Measurements from ENCODE around the gene CDIP1.

Gene CDIP1

DNA sequence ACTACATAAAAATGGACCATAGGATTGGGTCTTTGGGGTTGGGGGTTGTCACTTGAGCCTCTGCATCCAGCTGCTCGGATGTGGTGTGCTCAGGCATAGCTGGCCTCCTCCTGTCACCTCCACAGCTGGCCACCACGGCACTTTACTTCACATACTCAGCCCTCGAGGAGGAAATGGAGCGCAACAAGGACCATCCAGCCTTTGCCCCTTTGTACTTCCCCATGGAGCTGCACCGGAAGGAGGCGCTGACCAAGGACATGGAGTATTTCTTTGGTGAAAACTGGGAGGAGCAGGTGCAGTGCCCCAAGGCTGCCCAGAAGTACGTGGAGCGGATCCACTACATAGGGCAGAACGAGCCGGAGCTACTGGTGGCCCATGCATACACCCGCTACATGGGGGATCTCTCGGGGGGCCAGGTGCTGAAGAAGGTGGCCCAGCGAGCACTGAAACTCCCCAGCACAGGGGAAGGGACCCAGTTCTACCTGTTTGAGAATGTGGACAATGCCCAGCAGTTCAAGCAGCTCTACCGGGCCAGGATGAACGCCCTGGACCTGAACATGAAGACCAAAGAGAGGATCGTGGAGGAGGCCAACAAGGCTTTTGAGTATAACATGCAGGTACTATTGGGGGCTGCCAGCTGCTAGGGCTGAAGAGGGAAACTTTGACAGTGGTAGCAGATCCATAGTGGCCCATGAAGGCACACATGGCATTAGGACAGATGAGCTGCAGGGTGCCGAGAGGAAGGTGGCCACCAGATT lies 30.8 kb downstream of the CDIP1 start:
- DNase-seq (ENCODE audit: low read depth): no peak

DNA sequence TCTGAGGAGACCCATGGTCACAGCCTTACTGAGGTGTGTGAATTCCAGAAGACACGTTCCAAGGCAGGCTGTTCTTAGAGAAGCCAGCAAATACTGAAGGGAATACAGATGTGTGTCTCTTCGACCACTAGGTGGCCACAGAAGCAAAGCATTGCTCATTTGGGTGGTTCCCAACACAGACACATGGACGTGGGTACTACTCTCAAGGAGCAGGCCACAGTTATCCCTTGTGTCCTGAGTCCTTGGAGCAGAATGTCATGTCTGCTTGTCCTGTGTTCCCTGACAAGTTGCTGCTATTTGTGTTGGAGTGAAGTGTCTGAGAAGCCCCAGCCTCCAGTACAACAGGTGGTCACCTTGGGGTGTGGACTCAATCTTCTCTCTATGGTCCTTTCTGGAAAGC lies 32.1 kb downstream of the CDIP1 start:
- TF ChIP-seq, protein P1, sequence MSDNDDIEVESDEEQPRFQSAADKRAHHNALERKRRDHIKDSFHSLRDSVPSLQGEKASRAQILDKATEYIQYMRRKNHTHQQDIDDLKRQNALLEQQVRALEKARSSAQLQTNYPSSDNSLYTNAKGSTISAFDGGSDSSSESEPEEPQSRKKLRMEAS (IDR thresholded peaks at IDR 0.05; ENCODE audit: low read depth, low read length): peak; percentile 80
- TF ChIP-seq, protein P2, sequence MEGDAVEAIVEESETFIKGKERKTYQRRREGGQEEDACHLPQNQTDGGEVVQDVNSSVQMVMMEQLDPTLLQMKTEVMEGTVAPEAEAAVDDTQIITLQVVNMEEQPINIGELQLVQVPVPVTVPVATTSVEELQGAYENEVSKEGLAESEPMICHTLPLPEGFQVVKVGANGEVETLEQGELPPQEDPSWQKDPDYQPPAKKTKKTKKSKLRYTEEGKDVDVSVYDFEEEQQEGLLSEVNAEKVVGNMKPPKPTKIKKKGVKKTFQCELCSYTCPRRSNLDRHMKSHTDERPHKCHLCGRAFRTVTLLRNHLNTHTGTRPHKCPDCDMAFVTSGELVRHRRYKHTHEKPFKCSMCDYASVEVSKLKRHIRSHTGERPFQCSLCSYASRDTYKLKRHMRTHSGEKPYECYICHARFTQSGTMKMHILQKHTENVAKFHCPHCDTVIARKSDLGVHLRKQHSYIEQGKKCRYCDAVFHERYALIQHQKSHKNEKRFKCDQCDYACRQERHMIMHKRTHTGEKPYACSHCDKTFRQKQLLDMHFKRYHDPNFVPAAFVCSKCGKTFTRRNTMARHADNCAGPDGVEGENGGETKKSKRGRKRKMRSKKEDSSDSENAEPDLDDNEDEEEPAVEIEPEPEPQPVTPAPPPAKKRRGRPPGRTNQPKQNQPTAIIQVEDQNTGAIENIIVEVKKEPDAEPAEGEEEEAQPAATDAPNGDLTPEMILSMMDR (IDR thresholded peaks at IDR 0.05; ENCODE audit: low read depth, low read length): peak; percentile 80
- TF ChIP-seq POLR2A (IDR thresholded peaks at IDR 0.05; ENCODE audit: extremely low read depth, insufficient read length) (no peak), MYC (IDR thresholded peaks at IDR 0.05; ENCODE audit: low read depth, low read length) (peak; percentile 81)
- no peak overlapping the region for H3K4me3 ChIP-seq (ENCODE audit: low read depth, low read length)
- DNase-seq (ENCODE audit: low read depth): peak; percentile 81

More for the DNA sequence above, 30.8 kb downstream of the CDIP1 start:
- H3K4me3 ChIP-seq (ENCODE audit: low read depth, low read length): no peak overlapping the region
- TF ChIP-seq MYC (IDR thresholded peaks at IDR 0.05; ENCODE audit: low read depth, low read length): no peak
- TF ChIP-seq, protein P2 (IDR thresholded peaks at IDR 0.05; ENCODE audit: low read depth, low read length): no peak

DNA sequence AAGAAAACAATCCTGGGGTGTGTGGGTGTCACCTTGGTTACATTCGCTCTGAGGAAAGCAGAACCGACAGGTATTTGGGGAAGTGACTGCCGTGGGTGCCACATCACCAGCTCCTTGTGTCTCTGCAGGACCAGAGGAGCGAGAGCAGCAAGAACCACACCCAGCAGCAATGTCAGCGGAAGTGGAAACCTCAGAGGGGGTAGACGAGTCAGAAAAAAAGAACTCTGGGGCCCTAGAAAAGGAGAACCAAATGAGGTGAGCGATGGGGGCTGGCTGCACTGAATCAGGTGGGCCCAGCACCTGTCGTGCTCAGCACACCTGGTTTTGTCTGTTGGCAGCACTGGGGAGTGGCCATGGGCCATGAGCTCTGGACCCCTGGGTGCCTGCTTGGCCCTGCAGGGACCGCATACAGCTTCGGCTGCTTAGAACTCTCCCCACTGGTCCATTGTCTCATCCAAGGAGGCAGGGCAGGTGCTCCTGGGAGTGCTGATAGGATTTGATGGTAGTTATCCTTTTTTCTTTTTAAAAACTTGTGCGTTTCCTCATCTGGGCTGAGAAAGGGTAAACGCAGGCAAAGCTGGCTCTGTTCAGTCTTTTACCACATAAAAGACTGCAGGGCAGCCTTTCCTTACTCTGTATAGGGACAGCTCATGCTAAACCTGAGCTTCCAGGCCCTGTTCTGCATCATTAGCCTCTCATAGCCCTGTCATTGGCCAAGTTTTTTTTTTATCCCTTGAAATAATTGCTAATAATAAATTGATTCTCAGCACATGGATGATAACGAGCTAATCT lies 33.0 kb downstream of the CDIP1 start:
- DNase-seq (ENCODE audit: low read depth): peak; percentile 78
- H3K4me3 ChIP-seq (ENCODE audit: low read depth, low read length): no peak overlapping the region
- TF ChIP-seq, protein P1 (IDR thresholded peaks at IDR 0.05; ENCODE audit: low read depth, low read length): no peak
- TF ChIP-seq MYC (IDR thresholded peaks at IDR 0.05; ENCODE audit: low read depth, low read length) (no peak), POLR2A (IDR thresholded peaks at IDR 0.05; ENCODE audit: extremely low read depth, insufficient read length) (no peak)
- TF ChIP-seq, protein P2 (IDR thresholded peaks at IDR 0.05; ENCODE audit: low read depth, low read length): no peak

DNA sequence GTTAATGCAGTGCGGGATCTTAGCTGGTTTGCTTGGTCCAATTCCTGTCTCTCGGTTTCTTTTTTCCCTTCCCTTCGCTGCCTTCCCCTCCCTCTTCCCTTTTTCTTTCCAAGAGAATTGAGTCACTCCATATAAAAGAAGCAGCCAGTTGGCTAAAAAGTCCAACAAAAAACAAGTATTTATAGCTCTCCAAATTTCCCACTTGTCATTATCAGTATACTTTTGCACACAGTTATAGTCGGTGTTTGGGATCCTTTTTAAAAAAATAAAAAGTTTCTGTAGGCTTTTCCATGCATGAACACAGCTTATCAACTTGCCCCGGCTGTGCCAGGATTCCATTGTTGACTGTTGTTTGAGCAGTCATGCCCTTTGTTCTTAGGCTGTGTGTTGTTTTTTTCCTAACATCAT lies 37.5 kb downstream of the CDIP1 start:
- TF ChIP-seq, protein P1 (IDR thresholded peaks at IDR 0.05; ENCODE audit: low read depth, low read length): no peak
- TF ChIP-seq MYC (IDR thresholded peaks at IDR 0.05; ENCODE audit: low read depth, low read length) (no peak), POLR2A (IDR thresholded peaks at IDR 0.05; ENCODE audit: extremely low read depth, insufficient read length) (no peak)
- TF ChIP-seq, protein P2 (IDR thresholded peaks at IDR 0.05; ENCODE audit: low read depth, low read length): no peak
- DNase-seq (ENCODE audit: low read depth): no peak
- H3K4me3 ChIP-seq (ENCODE audit: low read depth, low read length): no peak overlapping the region

DNA sequence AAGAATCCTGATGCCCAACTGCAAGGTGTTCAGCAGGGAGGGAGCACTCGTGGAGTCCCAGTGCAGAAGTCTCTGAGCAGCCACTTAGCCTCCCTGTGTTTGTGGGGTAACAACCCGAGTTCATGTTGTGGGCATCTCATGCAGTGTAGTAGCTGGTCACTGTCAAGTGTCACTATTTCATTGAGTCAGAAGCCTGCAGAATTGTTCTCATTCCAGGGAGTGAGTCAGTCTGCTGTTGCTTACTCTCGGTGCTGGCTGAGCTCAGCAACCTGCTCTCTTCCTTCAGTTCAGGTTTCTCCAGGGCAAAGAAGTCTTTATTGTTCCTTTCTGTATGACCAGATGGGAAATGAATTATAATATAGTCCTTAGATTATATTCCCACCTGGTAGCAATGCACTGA lies 38.3 kb downstream of the CDIP1 start:
- TF ChIP-seq, protein P2 (IDR thresholded peaks at IDR 0.05; ENCODE audit: low read depth, low read length): no peak
- no peak for TF ChIP-seq POLR2A (IDR thresholded peaks at IDR 0.05; ENCODE audit: extremely low read depth, insufficient read length)
- TF ChIP-seq MYC (IDR thresholded peaks at IDR 0.05; ENCODE audit: low read depth, low read length): no peak
- H3K4me3 ChIP-seq (ENCODE audit: low read depth, low read length): no peak overlapping the region
- no peak for DNase-seq (ENCODE audit: low read depth)

All from NB4 (cell line).